Dendritic cell treated with granulocyte-macrophage colony-stimulating factor and Interleukin-4, amounts not matched to agents 40 ng/mL and 50 ng/mL, for 4 days (primary cell): ENCODE results near the gene RLF.
A peak's percentile ranks its signal among the peaks of the same experiment; 100 is the strongest.
"Not testable (repeated sequence)": the region's sequence is repeated elsewhere in the genome, so short reads cannot be mapped to it uniquely, and the experiment has no call there.

Experiments used
- H3K27ac Mint-ChIP-seq: one replicate; pipeline ENCODE4 v1.8.0; 2022; ENCODE audit warnings: mild to moderate bottlenecking, mixed read lengths
- H3K27me3 Mint-ChIP-seq: one replicate; pipeline ENCODE4 v1.8.0; 2022; ENCODE audit warnings: mild to moderate bottlenecking, mixed read lengths
- H3K36me3 Mint-ChIP-seq: one replicate; pipeline ENCODE4 v1.8.0; 2022; ENCODE audit warnings: low read depth, mixed read lengths
- H3K4me1 Mint-ChIP-seq: one replicate; pipeline ENCODE4 v1.8.0; 2022; ENCODE audit warnings: low read depth, mixed read lengths
- H3K4me3 Mint-ChIP-seq: one replicate; pipeline ENCODE4 v1.8.0; 2022; ENCODE audit warnings: mild to moderate bottlenecking, moderate library complexity, mixed read lengths
- H3K9me3 Mint-ChIP-seq: one replicate; pipeline ENCODE4 v1.8.0; 2022; ENCODE audit warnings: mixed read lengths
- intact Hi-C: fragments of 100-400 bp; cut with micrococcal nuclease; formaldehyde crosslinking; loops from one replicate; pipeline ENCODE4 v1.15.0; 2022

The RLF gene

GRCh38 chr1:40185951-40186864 lies 25.0 kb downstream of the RLF start:
- H3K27ac Mint-ChIP-seq = peak overlapping the region; percentile 69
- H3K4me1 Mint-ChIP-seq = peaks cover 34% of the 10 kb centered on the region
- intact Hi-C loops = no loop called here
- no peaks in the 10 kb centered on the region for H3K9me3 Mint-ChIP-seq
- no peak overlapping the region for H3K4me3 Mint-ChIP-seq
- no peaks in the 10 kb centered on the region for H3K27me3 Mint-ChIP-seq
- peaks cover 20% of the 10 kb centered on the region for H3K36me3 Mint-ChIP-seq

GRCh38 chr1:40187399-40187798 lies 26.2 kb downstream of the RLF start:
- H3K27me3 Mint-ChIP-seq = no peaks in the 10 kb centered on the region
- no peak overlapping the region for H3K4me3 Mint-ChIP-seq
- intact Hi-C loops = no loop called here
- H3K27ac Mint-ChIP-seq = no peak overlapping the region
- peaks cover 29% of the 10 kb centered on the region for H3K36me3 Mint-ChIP-seq
- H3K9me3 Mint-ChIP-seq = no peaks in the 10 kb centered on the region
- peaks cover 29% of the 10 kb centered on the region for H3K4me1 Mint-ChIP-seq

GRCh38 chr1:40194639-40195038 lies 33.5 kb downstream of the RLF start:
- intact Hi-C loops, H3K27me3 Mint-ChIP-seq, H3K4me1 Mint-ChIP-seq, H3K27ac Mint-ChIP-seq, H3K9me3 Mint-ChIP-seq, H3K4me3 Mint-ChIP-seq: not testable (repeated sequence)
- H3K36me3 Mint-ChIP-seq = peaks cover 64% of the 10 kb centered on the region

- Mint-ChIP-seq H3K36me3 (peaks cover 66% of the 10 kb centered on the region), H3K9me3 (no peaks in the 10 kb centered on the region), H3K27me3 (no peaks in the 10 kb centered on the region), H3K4me3 (no peak overlapping the region), H3K4me1 (no peaks in the 10 kb centered on the region), H3K27ac (no peak overlapping the region)
- intact Hi-C loops = no loop called here
These were observed 36.5 kb downstream of the RLF start for GRCh38 chr1:40197656-40198055.

GRCh38 chr1:40199126-40199525 lies 37.9 kb downstream of the RLF start:
- intact Hi-C loops = no loop called here
- Mint-ChIP-seq H3K36me3 (peaks cover 65% of the 10 kb centered on the region), H3K4me3 (no peak overlapping the region), H3K9me3 (no peaks in the 10 kb centered on the region), H3K27ac (no peak overlapping the region), H3K4me1 (peaks cover 6% of the 10 kb centered on the region), H3K27me3 (no peaks in the 10 kb centered on the region)

- intact Hi-C loops = no loop called here
- Mint-ChIP-seq H3K4me1 (peaks cover 29% of the 10 kb centered on the region), H3K27ac (peak overlapping the region; percentile 36), H3K4me3 (no peak overlapping the region), H3K9me3 (no peaks in the 10 kb centered on the region), H3K27me3 (no peaks in the 10 kb centered on the region), H3K36me3 (peaks cover 83% of the 10 kb centered on the region)
These were observed 43.7 kb downstream of the RLF start for GRCh38 chr1:40204856-40205255.

- intact Hi-C loops = no loop called here
These were observed 49.5 kb downstream of the RLF start for GRCh38 chr1:40210511-40211204.

GRCh38 chr1:40218333-40218732 lies 57.1 kb downstream of the RLF start:
- H3K27me3 Mint-ChIP-seq = no peaks in the 10 kb centered on the region
- H3K27ac Mint-ChIP-seq = no peak overlapping the region
- H3K36me3 Mint-ChIP-seq = peaks cover 63% of the 10 kb centered on the region
- no peaks in the 10 kb centered on the region for H3K4me1 Mint-ChIP-seq
- intact Hi-C loops = no loop called here
- H3K4me3 Mint-ChIP-seq = no peak overlapping the region
- H3K9me3 Mint-ChIP-seq = no peaks in the 10 kb centered on the region

More at GRCh38 chr1:40210511-40211204, 49.5 kb downstream of the RLF start:
- no peaks in the 10 kb centered on the region for H3K9me3 Mint-ChIP-seq
- H3K4me1 Mint-ChIP-seq = peaks cover 19% of the 10 kb centered on the region
- H3K36me3 Mint-ChIP-seq = peaks cover 95% of the 10 kb centered on the region
- no peak overlapping the region for H3K27ac Mint-ChIP-seq
- no peak overlapping the region for H3K4me3 Mint-ChIP-seq
- H3K27me3 Mint-ChIP-seq = no peaks in the 10 kb centered on the region

- H3K9me3 Mint-ChIP-seq, H3K27me3 Mint-ChIP-seq, H3K27ac Mint-ChIP-seq, H3K4me3 Mint-ChIP-seq, H3K4me1 Mint-ChIP-seq, intact Hi-C loops: not testable (repeated sequence)
- peaks cover 56% of the 10 kb centered on the region for H3K36me3 Mint-ChIP-seq
These were observed 60.3 kb downstream of the RLF start for GRCh38 chr1:40221471-40221905.

- Mint-ChIP-seq H3K4me1 (no peaks in the 10 kb centered on the region), H3K27me3 (no peaks in the 10 kb centered on the region), H3K27ac (no peak overlapping the region), H3K36me3 (peaks cover 51% of the 10 kb centered on the region), H3K9me3 (no peaks in the 10 kb centered on the region), H3K4me3 (no peak overlapping the region)
- intact Hi-C loops = no loop called here
These were observed 61.0 kb downstream of the RLF start for GRCh38 chr1:40221977-40222772.

- Mint-ChIP-seq H3K36me3 (peaks cover 55% of the 10 kb centered on the region), H3K9me3 (no peaks in the 10 kb centered on the region), H3K4me3 (no peak overlapping the region), H3K27ac (no peak overlapping the region), H3K4me1 (no peaks in the 10 kb centered on the region), H3K27me3 (no peaks in the 10 kb centered on the region)
- intact Hi-C loops = no loop called here
These were observed 62.9 kb downstream of the RLF start for GRCh38 chr1:40224040-40224439.

- Mint-ChIP-seq H3K4me3 (no peak overlapping the region), H3K27ac (no peak overlapping the region), H3K9me3 (no peaks in the 10 kb centered on the region), H3K4me1 (no peaks in the 10 kb centered on the region), H3K36me3 (peaks cover 62% of the 10 kb centered on the region), H3K27me3 (no peaks in the 10 kb centered on the region)
- intact Hi-C loops = no loop called here
These were observed 65.0 kb downstream of the RLF start for GRCh38 chr1:40226192-40226591.

- Mint-ChIP-seq H3K9me3 (no peaks in the 10 kb centered on the region), H3K4me1 (peaks cover 4% of the 10 kb centered on the region), H3K27ac (no peak overlapping the region), H3K4me3 (no peak overlapping the region), H3K27me3 (no peaks in the 10 kb centered on the region), H3K36me3 (peaks cover 96% of the 10 kb centered on the region)
- intact Hi-C loops = no loop called here
These were observed 71.3 kb downstream of the RLF start for GRCh38 chr1:40232444-40232843.

- intact Hi-C loops = no loop called here
These were observed 78.4 kb downstream of the RLF start for GRCh38 chr1:40239626-40240025.

More at GRCh38 chr1:40239626-40240025, 78.4 kb downstream of the RLF start:
- H3K27me3 Mint-ChIP-seq = no peaks in the 10 kb centered on the region
- peaks cover 12% of the 10 kb centered on the region for H3K4me1 Mint-ChIP-seq
- H3K27ac Mint-ChIP-seq = no peak overlapping the region
- peaks cover 48% of the 10 kb centered on the region for H3K36me3 Mint-ChIP-seq
- H3K9me3 Mint-ChIP-seq = no peaks in the 10 kb centered on the region
- no peak overlapping the region for H3K4me3 Mint-ChIP-seq
